NCI-H748 (cell line): Measurements from ENCODE around the gene ARHGEF33.

Source experiments
- DNase-seq: peaks from one replicate; lab custom pipeline; 2025; ENCODE audit not compliant: unreplicated experiment; lab: John Stamatoyannopoulos, UW

The ARHGEF33 gene

GRCh38 chr2:38951766-38952165 is 62.1 kb downstream of the ARHGEF33 start:
- DNase-seq, result no peak

DNA sequence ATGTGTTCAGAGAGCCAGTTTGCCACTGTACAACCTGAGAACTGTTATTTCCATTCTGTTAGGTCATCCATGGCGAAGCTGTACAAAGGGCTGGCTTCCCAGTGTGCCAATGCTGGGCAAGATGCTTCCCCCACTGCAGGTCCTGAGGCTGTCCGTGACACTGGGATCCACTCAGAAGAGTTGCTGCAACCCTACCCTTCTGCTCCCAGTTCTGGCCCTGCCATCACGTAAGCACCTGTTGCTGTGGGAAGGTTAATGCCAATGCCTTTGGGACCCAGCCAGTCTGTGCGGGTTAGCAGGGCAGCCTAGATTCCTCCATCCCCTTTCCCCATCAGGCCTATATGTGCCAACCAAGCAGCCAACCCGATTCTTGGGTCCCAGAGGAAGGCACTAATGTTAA is 68.3 kb downstream of the ARHGEF33 start:
- no peak for DNase-seq

GRCh38 chr2:38959466-38959865 is 69.8 kb downstream of the ARHGEF33 start:
- no peak for DNase-seq

- peak; percentile 77 for DNase-seq
Observed at GRCh38 chr2:38959938-38960608, 70.4 kb downstream of the ARHGEF33 start.

GRCh38 chr2:38960609-38961320 is 71.1 kb downstream of the ARHGEF33 start:
- DNase-seq, result no peak

- no peak for DNase-seq
Observed at GRCh38 chr2:38966006-38966405, 76.3 kb downstream of the ARHGEF33 start.

GRCh38 chr2:38966678-38967077 is 77.0 kb downstream of the ARHGEF33 start:
- DNase-seq, result no peak

GRCh38 chr2:38968021-38968420 is 78.3 kb downstream of the ARHGEF33 start:
- no peak for DNase-seq

DNA sequence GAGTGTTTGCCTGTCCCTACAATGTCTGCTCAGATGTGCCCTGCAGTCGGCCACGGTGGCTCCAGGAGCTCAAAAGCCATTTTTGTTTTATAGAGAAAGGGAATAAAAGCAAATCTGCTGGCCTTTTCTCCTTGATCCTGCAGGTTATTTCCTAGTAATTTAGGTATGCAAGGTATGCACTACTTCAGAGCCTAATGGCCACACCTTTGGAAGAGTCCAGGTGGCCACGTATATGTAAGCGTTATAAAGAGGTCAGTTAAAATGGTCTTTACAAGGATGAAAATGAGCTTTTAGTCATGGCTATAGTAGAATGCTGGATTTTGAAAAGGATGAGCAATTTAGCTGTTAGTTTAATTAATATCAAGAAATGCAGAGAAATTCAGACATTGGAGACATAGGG is 81.7 kb downstream of the ARHGEF33 start:
- no peak for DNase-seq

- DNase-seq, result no peak
Observed at GRCh38 chr2:38973266-38973665, 83.6 kb downstream of the ARHGEF33 start.

DNA sequence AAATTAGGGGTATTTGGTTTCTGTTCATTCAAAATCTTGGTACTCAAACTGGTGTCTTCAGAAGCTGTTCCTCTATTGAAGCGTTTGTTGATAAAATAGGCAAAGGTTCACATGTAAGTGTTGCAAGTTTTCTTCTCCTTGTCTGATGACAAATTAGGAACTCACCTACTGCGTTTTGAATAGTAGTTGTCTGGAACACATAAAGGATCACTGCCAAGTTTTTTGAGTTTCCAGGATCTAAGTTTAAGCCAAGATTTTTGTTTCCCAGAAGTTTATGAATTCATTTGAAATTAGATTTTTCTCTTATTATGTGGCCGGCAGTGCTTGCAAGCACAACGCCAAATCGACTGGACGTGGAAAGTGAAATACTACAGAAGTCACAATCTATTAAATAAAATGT is 85.4 kb downstream of the ARHGEF33 start:
- DNase-seq, result no peak

- no peak for DNase-seq
Observed at GRCh38 chr2:38977047-38977446, 87.4 kb downstream of the ARHGEF33 start.

GRCh38 chr2:38978296-38978903 is 88.7 kb downstream of the ARHGEF33 start:
- no peak for DNase-seq

DNA sequence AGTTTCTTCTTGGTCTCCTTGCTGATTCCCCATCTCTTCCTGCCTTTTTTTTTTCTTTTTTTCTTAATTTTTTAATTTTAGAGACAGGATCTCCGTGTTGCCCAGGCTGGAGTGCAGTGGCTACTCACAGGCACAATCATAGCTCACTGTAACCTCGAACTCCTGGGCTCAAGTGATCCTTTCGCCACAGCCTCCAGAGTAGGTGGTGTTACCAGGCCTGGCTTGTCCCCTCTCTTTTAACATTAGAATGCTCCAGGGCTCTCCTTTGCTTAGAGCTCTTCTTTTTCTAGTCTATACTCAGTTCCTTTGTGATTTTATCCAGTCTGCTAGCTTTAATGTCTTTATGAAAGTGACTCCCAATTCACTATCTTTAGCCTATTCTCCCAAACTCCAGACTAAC is 89.2 kb downstream of the ARHGEF33 start:
- no peak for DNase-seq

DNA sequence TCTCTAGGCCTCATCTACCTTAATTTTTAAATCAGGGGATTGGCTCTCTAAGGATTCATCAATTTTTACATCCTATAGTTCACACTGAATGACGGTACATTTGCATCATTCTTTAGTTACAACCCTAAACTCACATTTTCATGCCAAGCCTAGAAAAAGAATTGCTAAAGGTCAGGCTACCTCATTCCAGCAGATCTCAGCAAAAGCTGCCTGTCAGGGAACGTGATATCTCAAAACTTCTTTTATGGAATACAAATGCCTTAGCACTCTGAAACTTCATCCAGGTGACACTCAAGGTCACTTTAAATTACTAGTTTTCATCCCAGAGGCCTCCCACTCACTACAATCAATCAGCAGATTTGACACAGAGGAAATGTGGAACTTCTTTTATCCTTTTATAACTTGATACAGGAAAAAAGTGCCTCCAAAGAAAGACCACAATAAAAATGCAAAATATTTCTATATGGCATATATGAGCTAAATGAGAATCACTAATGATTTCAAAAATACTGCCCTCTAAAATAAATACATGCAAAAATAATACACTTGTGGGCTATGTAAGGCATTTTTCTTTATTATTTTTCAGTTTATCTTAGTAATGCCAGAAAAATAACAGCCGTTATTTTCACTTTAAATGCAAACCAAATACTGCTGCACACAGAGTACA is 91.5 kb downstream of the ARHGEF33 start:
- no peak for DNase-seq

DNA sequence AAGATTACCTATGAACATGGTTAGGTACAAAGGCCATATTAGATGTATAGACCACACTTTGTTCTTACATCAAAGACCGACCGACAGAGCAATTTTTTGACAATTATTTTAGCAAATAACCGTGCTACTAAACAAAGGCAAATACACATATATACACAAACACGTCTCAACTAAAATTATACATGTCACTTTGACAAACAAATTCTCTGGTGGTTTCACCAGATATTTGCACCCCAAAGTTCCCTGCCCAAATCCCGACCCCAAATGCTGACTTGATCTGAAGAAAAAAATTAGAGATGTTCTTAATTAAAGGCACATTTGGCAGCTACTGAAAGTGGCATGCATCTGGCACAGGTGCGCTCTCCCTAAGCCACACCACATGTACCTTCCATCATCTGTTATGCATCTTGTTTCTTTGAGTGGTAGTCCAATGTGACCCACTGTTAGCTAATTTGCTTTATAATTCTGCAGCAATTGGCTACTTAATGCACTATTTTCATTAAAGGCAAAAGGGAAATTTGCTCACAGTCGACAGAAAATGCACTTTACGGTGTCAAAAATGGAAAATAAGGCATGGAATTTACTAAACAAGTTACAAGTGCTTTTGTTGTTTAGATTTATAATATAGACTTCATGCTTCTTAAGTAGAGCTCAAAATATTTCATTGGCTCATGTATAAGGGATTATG is 92.1 kb downstream of the ARHGEF33 start:
- DNase-seq, result no peak

- DNase-seq, result no peak
Observed at GRCh38 chr2:38982498-38982897, 92.8 kb downstream of the ARHGEF33 start.

GRCh38 chr2:38988716-38989115 is 99.0 kb downstream of the ARHGEF33 start:
- DNase-seq, result no peak

GRCh38 chr2:38991899-38992298 is 102.2 kb downstream of the ARHGEF33 start:
- DNase-seq, result no peak

DNA sequence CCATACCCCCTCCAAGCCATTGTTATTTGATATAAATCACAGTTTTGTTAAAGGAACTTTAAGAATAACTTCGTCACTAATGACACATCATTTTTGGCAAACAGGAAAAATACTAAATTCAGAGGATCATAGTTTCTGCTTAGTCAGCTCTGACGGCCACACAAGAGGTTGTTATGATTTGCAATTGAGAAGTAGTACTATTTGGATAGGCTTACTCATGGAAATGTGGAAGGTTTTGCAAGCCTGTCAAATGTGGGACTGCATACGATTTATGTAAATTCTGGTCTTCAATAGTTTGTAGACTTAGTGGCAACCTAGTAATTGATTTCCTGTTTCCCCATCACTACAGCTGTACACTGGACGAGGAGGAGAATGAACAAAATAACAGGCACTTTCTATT is 108.1 kb downstream of the ARHGEF33 start:
- DNase-seq, result no peak

GRCh38 chr2:39000552-39000951 is 110.9 kb downstream of the ARHGEF33 start:
- no peak for DNase-seq
